GM18868 (cell line): ENCODE results near the gene CCDC127.
"Not testable (repeated sequence)": the region's sequence is repeated elsewhere in the genome, so short reads cannot be mapped to it uniquely, and the experiment has no call there.

Experiments
- ATAC-seq: cut with Tn5 transposase; IDR thresholded peaks from one replicate; pipeline ENCODE4 v1.9.1; 2021; ENCODE audit warnings: mild to moderate bottlenecking, moderate library complexity; ENCODE audit not compliant: unreplicated experiment

Gene CCDC127

DNA sequence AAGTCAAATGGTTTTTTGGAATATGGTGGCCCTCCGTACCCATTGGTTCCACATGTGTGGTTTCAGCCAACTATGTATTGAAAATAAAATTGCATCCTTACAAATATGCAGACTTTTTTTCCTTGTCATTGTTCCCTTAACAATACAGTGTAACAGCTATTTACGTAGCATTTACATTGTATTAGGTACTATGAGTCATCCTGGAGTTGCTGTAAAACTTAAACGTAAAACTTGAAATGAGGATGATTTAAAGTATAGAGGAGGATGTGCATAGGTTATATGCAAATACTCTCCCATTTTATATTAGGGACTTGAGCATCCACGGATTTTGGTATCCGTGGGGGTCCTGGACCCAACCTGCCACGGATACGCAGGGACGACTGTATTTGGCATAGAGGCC lies 16.5 kb upstream of the CCDC127 start:
- ATAC-seq: no peak

- not testable (repeated sequence) for ATAC-seq
Observed at GRCh38 chr5:233426-233825, 15.5 kb upstream of the CCDC127 start.

DNA sequence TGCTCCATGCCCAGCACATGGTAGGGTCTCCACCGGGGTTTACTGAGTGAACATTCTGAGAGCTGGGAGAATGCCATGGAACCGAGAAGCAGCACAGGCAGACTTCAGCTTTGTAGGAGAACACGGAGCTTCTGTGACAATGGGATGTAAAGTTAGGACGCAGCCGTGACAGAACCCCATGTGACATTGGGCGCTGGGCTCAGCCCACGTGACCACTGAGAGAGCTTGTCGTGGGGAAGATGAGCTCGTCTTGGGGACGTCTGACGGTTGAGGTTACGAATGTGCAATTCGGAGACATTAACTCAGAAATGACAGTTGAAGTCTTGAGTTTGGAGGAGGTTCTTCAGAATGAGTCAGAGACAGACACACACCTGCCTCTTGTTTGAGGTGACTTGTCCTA lies 13.7 kb upstream of the CCDC127 start:
- ATAC-seq: no peak

DNA sequence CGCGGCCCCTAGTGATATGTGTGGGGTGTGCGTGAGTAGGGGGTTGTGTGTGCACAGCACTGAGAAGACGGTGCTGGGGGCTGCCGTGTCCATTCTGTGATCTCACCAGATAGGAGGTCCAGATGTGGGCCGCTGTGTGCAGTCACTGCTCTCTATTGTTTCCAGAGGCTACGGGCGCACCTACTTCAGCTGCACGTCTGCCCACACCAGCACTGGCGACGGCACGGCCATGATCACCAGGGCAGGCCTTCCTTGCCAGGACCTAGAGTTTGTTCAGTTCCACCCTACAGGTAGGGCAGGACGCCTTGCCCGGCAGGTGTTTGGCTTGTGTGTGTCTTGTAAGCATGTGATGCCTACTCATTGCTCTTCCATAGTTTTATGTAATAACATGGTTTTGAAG lies 12.8 kb upstream of the CCDC127 start:
- no peak for ATAC-seq

DNA sequence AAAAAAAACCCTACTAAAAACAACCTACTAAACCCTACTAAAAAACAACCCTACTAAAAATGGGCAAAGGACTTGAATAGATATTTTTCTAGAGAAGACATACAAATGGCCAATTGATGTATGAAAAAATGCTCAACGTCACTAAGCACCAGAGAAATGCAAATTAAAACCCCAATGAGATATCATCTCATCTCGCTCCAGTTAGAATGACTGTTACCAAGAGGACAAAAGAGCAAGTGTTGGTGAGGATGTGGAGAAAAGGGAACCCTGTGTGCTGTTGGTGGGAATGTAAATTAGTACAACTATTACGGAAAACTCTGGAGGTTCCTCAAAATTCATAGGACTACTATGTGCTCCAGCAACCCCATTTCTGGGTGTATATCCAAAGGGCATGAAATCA lies 10.9 kb upstream of the CCDC127 start:
- no peak for ATAC-seq

GRCh38 chr5:227375-227774 lies 9.4 kb upstream of the CCDC127 start:
- not testable (repeated sequence) for ATAC-seq

DNA sequence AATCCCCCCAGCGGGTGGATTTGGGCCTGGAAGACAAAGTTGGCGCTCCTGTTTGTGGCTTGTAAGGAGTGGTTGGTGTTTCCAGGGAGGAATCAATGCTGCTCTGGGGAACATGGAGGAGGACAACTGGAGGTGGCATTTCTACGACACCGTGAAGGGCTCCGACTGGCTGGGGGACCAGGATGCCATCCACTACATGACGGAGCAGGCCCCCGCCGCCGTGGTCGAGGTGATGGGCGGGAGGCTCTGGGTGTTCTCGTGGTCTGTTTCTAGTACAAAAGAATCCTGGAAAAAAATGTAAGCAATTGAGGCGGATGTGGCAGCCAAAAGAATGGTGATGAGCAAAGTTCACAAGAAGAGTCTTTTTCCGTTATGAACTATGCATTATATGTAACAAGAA lies 7.4 kb upstream of the CCDC127 start:
- ATAC-seq: no peak

- ATAC-seq: no peak
Observed at GRCh38 chr5:223791-224190, 5.8 kb upstream of the CCDC127 start.

DNA sequence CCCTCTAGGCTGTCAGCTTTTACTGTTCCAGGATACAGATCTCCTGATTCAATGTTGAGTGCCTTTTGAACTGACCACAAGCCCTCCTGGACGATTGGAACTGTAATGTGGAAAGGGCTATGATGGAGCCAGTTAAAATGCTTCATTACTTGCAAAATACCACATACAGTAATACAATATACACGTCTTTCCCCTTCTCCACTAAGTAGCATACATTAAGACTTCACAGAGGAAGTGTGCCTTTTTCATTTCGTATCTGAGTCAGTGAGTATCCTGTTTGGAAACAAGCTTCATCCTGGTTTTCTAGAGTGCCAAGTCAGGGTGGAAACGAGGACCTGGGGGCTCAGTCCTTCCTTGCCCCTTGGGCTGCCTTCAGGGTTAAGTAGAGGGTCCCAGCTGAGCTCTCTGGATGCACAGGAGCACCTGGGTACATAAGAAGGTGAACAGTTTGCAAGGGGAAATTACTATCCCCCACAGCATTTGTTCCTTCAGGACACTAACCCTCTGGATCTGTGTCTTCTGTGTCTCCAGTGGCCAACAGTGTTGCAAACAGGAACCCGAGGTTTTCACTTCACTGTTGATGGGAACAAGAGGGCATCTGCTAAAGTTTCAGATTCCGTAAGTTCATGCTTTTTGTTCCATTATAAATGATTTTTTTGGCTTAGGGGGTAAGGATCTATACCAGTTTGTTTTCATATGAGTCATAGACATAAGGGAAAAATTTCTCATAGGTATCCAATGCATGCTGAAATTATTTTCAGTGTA lies 5.2 kb upstream of the CCDC127 start:
- ATAC-seq: not testable (repeated sequence)

DNA sequence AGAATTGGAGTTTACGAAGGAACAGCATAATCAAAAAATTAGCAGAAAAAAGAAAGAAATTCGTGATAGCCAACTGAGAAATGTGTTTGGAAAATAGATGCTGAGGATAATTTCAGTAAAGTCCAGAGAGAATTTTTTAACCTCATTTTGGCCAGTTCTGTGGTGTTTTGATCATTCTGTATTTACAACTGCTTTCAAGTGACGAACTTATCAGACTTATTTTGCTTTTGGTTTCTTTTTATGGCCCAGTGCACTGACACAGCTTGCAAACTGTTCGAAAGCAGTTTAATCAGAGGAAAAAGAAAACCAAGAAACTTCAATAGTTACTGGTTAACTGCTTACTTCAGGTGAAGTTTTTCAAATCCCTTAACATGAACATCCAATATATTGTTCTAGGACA lies 2.0 kb upstream of the CCDC127 start:
- peak; percentile 32 for ATAC-seq

DNA sequence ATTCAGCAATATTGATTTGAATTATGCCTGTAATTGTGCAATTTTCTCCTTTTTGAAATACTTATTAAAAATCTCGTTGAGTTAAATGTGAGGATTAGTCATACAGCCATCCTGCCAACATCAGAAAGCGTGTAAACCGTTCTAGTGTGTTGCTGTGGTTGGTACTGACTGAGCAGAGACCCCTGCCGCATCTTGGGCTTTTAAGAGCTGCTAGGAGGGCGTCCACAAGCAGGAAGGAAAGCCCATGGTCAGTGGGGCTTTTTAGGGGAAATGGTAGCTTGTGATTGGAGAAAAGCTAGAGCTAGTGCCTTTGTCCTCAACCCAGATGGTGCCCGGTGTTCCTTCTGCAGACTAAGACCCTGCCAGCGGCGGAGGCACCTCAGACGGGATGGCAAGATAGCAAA lies 1.5 kb upstream of the CCDC127 start:
- ATAC-seq: no peak

DNA sequence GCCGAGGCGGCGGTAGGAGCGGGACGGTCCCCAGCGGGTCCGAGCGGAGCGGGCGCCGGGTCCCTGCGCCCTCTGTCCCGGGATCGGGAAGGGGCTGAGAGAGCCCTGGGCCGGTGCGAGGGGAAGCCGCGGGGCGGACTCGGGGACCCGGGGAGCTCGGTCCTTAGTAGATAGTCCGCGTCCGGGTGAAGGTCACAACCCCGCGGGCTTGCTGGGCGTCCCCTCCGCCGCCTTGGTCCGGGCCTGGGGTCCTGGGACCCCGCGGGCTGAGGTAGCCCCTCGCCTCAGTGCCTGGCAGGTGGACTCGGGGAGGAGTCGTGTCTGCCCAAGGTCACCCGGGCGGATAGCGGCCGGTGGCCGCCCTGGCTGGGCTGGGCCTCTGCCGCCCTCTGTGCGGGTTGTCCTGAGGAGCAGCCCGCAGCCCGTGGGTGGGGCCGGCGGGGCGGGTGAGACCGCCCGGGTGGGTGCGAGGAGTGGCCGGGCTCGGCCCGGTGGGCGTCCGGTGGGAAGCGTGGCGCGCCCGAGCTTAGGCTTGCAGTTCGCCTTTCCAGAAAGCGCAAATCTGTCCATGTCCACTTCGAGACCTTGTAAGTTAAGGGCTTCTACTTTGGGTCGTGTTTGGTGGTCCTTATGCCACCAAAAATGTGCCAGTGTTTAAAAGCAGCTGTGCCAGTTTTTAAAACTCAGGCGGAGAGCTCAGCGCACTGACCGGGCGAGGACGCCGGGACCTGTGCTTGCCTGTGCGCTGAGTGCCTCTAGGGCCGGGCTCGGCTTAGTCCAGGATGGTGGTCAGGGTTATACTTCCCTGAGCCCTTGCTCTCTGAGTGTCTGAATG lies 721 bp upstream of the CCDC127 start:
- ATAC-seq: peak; percentile 5

DNA sequence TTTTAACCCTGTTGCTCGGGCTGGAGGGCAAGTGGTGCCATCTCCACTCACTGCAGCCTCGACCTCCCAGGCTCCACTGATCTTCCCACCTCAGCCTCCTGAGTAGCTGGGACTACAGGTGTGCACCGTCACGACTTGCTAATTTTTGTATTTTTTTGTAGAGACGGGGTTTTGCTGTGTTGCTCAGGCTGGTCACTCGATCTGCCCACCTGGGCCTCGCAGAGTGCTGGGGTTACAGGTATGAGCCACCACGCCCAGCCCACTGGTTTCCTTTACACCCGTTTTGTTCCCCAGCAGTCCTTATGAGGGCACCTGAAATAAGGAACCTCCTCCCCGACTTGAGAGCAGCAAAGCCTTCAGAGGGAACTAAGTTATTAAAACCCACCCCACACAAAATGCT lies 1.9 kb downstream of the CCDC127 start:
- ATAC-seq: not testable (repeated sequence)

DNA sequence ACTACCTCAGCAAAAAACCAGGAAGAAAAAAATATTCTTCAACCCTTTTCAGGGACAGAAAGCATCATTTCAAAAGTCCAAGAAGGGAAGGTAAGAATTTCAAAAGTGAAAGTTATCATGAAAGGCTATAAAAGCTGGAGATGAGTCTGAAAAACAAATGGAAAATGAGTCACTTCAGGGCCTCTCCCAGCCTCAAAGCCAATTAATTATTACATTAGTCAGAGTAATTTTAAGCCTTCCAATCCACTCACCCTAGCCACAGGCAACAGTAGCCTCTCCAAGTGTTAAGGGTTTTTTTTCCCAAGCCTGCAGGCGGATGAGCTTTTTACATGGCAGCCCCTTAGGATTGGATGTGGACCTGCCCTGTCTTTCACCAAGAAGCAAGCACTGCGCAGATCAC lies 2.7 kb downstream of the CCDC127 start:
- ATAC-seq: not testable (repeated sequence)

DNA sequence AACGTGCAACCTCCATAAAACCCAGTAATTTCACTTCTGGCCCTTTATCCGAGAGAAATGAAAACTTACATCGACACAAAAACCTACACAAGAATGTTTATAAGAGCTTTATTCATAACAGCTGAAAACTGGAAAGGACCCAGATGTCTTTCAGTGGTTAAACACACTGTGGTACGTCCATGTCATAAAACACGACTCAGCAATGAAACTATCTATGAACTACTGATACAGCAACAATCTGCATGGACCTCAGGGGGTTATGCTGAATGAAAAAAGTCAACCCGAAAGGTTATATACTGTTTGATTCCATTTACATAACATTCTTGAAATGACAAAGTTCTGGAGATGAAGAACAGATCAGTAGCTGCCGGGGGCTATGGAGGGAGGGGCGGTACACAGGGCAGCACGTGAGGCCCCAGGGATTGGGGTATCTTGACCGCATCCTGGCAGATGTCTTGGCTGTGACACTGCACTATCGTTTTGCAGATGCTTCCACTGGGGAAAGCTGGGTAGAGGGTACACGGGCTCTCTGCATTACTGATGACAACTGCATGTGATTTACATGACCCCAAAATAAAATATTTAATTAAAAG lies 4.1 kb downstream of the CCDC127 start:
- ATAC-seq: no peak

GRCh38 chr5:208449-209114 lies 9.4 kb downstream of the CCDC127 start:
- no peak for ATAC-seq

DNA sequence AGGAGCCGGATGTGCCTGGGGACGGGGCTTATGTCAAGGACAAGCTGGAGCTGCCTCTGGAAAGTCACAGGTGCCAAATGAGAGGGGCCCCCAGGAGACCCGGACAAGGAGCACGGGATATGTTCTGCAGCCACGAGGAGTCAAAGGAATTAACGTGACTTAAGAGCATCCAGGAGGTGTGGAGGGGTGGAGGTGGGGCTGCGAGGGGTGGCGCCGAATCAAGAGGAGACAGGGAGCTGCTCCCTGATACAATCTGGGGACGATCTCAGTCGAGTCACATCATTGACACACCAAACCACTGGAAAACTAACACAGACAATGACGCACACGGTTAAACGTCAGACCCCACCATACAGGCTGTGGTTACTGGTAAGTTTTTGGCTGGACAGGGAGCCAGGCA lies 10.4 kb downstream of the CCDC127 start:
- no peak for ATAC-seq

DNA sequence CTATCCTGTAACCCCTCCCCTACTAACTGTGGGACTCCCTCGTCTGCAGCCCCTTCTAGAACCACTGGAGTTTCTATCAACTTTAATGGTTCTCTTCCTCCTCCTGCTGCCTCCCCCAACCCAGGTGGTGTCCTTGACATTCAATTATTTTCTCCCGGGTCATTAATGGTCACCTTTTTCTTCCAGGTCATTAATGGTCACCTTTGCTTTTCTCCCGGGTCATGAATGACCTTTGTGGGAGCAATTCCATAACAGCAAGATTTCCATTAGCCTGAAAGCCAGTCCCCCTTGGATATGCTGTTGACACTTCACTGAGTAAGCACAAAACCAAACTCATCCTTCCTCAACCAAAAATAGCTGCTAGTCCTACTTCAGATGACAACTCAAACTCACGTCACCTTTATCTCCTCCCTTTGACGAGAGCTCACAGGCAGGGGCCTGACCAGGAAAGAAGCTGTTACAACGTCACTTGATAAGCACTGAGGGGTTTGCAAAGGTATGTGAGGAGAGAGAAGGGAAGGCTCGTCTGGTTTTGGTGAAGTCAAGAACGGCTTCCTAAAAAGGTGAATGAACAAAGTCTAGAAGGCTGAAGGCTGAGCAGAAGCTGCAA lies 10.9 kb downstream of the CCDC127 start:
- no peak for ATAC-seq

DNA sequence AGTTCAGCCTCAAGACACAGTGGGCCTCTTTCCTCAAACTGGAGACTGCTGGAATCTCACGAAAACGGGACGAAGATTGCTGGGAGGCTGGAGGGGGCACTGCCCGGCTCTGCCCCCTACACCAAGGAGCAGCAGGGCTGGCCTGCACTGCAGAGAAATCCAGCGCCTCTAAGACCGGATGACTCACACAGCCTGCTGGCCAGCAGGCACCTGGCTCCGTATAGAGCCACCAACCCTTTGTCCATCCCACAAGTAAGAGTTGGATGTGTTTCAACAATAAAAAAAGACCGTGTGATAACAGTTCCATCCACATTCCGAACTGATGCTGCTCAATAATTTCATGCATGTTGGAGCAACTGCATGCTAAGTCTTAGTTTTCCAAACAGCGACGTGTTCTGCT lies 11.5 kb downstream of the CCDC127 start:
- no peak for ATAC-seq

- no peak for ATAC-seq
Observed at GRCh38 chr5:204966-205670, 12.8 kb downstream of the CCDC127 start.
